HG03196 (cell line): Measurements from ENCODE around the gene SF3B3.
"Not testable (repeated sequence)": the region's sequence is repeated elsewhere in the genome, so short reads cannot be mapped to it uniquely, and the experiment has no call there.

Source experiments
- ATAC-seq: cut with Tn5 transposase; IDR thresholded peaks from one replicate; pipeline ENCODE4 v1.9.1; 2021; ENCODE audit not compliant: unreplicated experiment

SF3B3 gene

GRCh38 chr16:70510216-70510615 is 13.4 kb upstream of the SF3B3 start:
- no peak for ATAC-seq

DNA sequence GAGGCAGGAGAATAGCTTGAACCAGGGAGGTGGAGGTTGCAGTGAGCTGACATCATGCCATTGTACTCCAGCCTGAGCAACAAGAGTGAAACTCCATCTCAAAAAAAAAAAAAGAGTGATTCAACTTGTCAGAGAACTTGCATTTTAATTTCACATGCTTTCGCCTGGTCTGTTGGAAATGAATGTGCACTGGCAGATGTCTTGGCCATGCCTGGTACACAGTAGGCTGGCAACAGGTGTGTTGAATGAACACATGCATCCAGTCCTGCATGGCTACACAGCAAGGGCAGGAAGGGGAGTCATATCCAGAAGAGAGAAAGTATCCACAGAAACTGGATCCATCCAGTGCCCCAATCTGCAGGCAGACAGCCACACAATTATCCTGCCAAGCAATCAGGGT is 11.8 kb upstream of the SF3B3 start:
- ATAC-seq, result no peak

- ATAC-seq, result no peak
Measured at GRCh38 chr16:70512456-70512855, 11.2 kb upstream of the SF3B3 start.

- ATAC-seq, result no peak
Measured at GRCh38 chr16:70520612-70521297, 2.9 kb upstream of the SF3B3 start.

DNA sequence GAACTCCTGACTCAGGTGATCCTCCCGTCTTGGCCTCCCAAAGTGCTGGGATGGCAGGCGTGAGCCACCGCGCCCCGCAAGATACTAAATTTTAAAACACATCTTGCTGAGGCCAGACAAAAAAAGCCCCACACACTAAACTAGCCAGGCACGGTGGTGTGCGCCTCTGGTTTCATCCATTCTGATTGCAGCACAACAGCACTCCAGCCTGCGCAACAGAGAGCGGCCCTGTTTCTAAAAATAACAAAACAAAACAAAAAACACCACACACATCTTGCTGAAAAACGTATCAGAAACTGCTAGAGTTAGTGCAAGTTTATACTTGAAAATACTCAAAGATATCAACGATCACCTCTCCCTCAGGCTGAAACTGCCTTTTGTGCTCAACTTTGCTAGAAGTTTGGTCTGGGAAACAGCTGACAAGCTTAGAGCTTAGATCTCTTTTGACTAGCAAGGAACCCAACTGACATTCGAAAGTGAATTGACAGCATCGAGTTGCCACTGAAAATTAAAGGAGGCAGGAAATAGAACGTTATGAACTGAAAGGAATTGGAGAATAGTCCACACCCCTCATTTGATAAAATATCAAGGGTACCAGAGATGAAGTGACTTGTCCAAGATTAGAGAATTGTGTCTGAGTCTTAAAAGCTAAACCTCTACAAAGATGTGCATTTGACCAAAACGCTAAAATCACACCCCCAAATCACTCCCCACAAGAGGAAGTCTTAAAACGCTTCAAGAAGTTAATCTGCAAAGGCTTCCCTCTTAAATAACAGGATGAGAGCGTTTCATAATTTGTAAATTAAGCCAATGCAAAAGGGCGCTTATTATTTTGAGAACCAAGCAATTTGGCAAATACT is 1.2 kb upstream of the SF3B3 start:
- no peak for ATAC-seq

DNA sequence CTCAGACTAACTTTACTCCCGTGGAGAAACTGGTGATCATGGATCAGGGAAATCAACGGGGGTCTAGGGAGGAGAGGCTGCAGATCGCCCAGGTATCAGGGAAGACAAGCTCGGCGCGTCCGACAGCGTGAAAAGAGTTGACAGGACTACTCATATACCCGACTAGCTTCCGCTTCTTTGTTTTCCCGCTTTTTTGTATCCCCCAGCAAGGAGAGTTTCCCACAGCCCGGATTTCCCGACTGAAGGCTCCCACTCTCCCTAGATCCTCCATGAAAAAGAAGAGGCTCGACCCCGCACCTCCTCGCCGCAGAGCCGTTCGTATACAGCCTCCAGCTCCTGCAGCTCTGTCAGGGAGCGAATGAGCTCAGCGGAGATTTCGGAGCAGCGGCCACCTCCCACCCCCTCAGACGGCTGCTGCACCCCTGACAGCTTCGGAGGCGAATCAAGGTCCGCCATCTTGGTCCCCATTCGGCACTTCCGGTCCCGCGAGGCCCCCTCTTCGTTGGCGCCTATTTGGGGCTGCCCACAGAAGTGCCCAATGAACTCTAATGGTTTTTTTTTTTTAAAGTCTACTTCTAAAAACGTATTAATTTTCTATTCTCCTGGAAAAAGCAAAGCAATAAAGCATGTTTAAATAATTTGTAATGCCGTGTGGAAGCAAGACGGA is 407 bp upstream of the SF3B3 start, which contains the start of gene COG4:
TSS of gene COG4 (minus strand) at position 479 of the 667 bp plus-strand sequence. CDS start at position 468, 11 bp downstream.
- ATAC-seq, result peak; percentile 68

DNA sequence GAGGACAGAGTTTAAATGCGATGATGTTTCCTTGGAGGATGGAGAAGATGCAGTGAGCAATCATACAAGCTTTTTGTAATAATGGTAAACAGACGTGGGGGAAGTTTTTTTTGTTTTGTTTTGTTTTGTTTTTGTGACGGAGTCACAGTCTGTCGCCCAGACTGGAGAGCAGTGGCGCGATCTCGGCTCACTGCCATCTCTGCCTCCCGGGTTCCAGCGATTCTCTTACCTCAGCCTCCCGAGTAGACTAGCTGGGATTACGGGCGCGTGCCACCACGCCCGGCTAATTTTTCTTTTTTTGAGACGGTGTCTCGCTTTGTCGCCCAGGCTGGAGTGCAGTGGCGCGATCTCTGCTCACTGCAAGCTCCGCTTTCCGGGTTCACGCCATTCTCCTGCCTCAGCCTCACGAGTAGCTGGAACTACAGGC is 796 bp downstream of the SF3B3 start:
- ATAC-seq, result peak; percentile 5

GRCh38 chr16:70526403-70526802 is 2.8 kb downstream of the SF3B3 start:
- ATAC-seq, result no peak

- ATAC-seq, result no peak
Measured at GRCh38 chr16:70527315-70527996, 3.8 kb downstream of the SF3B3 start.

DNA sequence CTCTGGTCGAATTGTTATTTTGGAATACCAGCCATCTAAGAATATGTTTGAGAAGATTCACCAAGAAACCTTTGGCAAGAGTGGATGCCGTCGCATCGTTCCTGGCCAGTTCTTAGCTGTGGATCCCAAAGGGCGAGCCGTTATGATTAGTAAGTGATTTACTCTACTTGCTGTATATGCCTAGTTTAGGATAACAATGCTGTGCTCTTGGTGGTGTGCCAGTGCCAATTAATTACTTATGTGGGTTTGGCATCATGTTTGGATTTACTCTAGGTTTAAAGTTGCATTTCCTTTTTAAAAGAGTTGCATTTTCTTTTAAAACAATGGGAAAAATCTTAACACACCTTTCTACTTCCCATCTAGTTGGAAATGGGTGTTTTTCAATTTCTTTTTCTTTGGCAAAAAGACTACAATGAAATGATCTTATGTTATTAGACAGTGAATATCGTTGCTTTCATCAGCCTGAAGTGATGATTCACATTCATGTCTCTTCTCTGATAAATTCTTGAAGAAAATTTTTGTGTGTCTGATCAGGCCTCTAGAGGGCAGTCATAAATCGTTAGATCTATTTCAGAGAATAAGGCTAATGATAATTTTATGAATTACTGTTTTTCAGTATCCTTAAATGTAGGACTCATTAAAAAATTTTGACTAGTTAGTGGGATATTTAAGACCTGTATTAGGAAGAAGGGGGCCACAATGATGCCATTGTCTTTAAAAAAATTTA is 5.6 kb downstream of the SF3B3 start:
- ATAC-seq, result no peak

- not testable (repeated sequence) for ATAC-seq
Measured at GRCh38 chr16:70529954-70530353, 6.3 kb downstream of the SF3B3 start.

- no peak for ATAC-seq
Measured at GRCh38 chr16:70534971-70535370, 11.4 kb downstream of the SF3B3 start.

GRCh38 chr16:70540994-70541393 is 17.4 kb downstream of the SF3B3 start:
- ATAC-seq, result no peak

- no peak for ATAC-seq
Measured at GRCh38 chr16:70544548-70544947, 20.9 kb downstream of the SF3B3 start.

GRCh38 chr16:70548936-70549335 is 25.3 kb downstream of the SF3B3 start:
- ATAC-seq, result no peak

GRCh38 chr16:70550082-70550481 is 26.5 kb downstream of the SF3B3 start:
- no peak for ATAC-seq

GRCh38 chr16:70551788-70552187 is 28.2 kb downstream of the SF3B3 start:
- ATAC-seq, result no peak

- no peak for ATAC-seq
Measured at GRCh38 chr16:70552675-70553074, 29.1 kb downstream of the SF3B3 start.

DNA sequence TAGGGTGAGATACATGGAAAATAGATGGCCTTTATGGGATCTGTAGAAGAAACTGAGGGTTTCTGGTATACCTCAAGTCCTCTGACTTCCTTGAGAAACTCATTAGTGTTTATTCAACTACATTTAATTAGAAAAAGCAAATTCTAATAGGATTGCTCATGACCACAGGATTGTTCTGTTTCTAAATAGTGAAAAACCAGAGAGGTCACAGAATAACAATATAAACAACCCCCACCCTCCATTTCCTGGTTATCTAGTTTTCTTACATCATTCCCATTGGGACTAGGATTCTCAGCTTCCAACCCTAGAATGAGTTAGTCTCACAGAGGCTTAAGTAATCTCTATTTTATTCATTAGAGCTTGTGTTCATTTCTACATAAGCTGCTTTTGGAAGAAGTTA is 30.0 kb downstream of the SF3B3 start:
- ATAC-seq, result no peak

- ATAC-seq, result no peak
Measured at GRCh38 chr16:70556063-70556462, 32.4 kb downstream of the SF3B3 start.
